ENCODE data around the gene TMEM117.

- TF ChIP-seq CTCF (IDR thresholded peaks at IDR 0.05) (no peak), EP300 (IDR thresholded peaks at IDR 0.05) (no peak), POLR2A (IDR thresholded peaks at IDR 0.05) (no peak)
These were observed 422.4 kb downstream of the TMEM117 start for GRCh38 chr12:44258246-44258645.
